Karpas-422 (cell line): ENCODE results near the gene IER5. TPM values are rescaled to one million over a fixed set of nuclear protein-coding genes. Genes with fewer than 3 reads are reported as not detected.
"Not testable (repeated sequence)": the region's sequence is repeated elsewhere in the genome, so short reads cannot be mapped to it uniquely, and the experiment has no call there.

ENCODE experiments used
- DNase-seq: peaks from one replicate; pipeline ENCODE4 v3.0.0-alpha.2; 2015
- H2AFZ ChIP-seq: fragments of 200-600 bp; sonication (generic); 2 replicates; pipeline ENCODE4 v1.6.1; 2014; ENCODE audit warnings: antibody characterized with exemption, low read length, mixed read lengths
- H3K27ac ChIP-seq: fragments of 200-600 bp; sonication (generic); 2 replicates; pipeline ENCODE4 v1.5.1; 2014; ENCODE audit warnings: mild to moderate bottlenecking, low read length, moderate library complexity
- H3K27me3 ChIP-seq: fragments of 200-600 bp; sonication (generic); 2 replicates; pipeline ENCODE4 v1.6.1; 2014; ENCODE audit warnings: low read length, mixed read lengths
- H3K36me3 ChIP-seq: fragments of 200-600 bp; sonication (generic); 2 replicates; pipeline ENCODE4 v1.6.1; 2014; ENCODE audit warnings: low read length, mixed read lengths; ENCODE audit not compliant: insufficient read depth
- H3K4me1 ChIP-seq: fragments of 200-600 bp; sonication (generic); 2 replicates; pipeline ENCODE4 v1.6.1; 2014; ENCODE audit warnings: mild to moderate bottlenecking, low read length, mixed read lengths
- H3K4me2 ChIP-seq: fragments of 200-600 bp; sonication (generic); 2 replicates; pipeline ENCODE4 v1.6.1; 2014; ENCODE audit warnings: low read length, low read depth, mild to moderate bottlenecking; ENCODE audit not compliant: poor library complexity, severe bottlenecking
- H3K4me3 ChIP-seq: fragments of 200-600 bp; sonication (generic); 2 replicates; pipeline ENCODE4 v1.5.1; 2014; ENCODE audit warnings: mild to moderate bottlenecking, antibody characterized with exemption, low read length, mixed read lengths
- H3K79me2 ChIP-seq: fragments of 200-600 bp; sonication (generic); 2 replicates; pipeline ENCODE4 v1.6.1; 2014; ENCODE audit warnings: mild to moderate bottlenecking, low read length, mixed read lengths
- H3K9ac ChIP-seq: fragments of 200-600 bp; sonication (generic); 2 replicates; pipeline ENCODE4 v1.6.0; 2014; ENCODE audit warnings: low read length
- H3K9me2 ChIP-seq: fragments of 200-600 bp; sonication (generic), shearing (Covaris generic); replicated peaks from 2 replicates; pipeline ENCODE4 v1.6.0; 2014; ENCODE audit warnings: mild to moderate bottlenecking, low read length, moderate library complexity; ENCODE audit not compliant: insufficient read depth
- H3K9me3 ChIP-seq: fragments of 300-700, 200-600 bp; sonication (generic); 2 replicates; pipeline ENCODE4 v1.6.1; 2014; ENCODE audit warnings: low read length, mixed read lengths
- H4K20me1 ChIP-seq: fragments of 200-600 bp; sonication (generic); 2 replicates; pipeline ENCODE4 v1.6.1; 2014; ENCODE audit warnings: mild to moderate bottlenecking, antibody characterized with exemption, low read length, low read depth; ENCODE audit not compliant: insufficient read depth
- total RNA-seq: library from RNA; depleted of rRNA; stranded (reverse); fragments of >200 nt; shearing (Covaris generic); gene quantifications from 2 replicates; pipeline ENCODE4 v1.2.3, GENCODE V29; 2014; ENCODE audit warnings: low replicate concordance

The IER5 gene
- total RNA-seq, 1 experiment from 2014 or later = 5.3 TPM

DNA sequence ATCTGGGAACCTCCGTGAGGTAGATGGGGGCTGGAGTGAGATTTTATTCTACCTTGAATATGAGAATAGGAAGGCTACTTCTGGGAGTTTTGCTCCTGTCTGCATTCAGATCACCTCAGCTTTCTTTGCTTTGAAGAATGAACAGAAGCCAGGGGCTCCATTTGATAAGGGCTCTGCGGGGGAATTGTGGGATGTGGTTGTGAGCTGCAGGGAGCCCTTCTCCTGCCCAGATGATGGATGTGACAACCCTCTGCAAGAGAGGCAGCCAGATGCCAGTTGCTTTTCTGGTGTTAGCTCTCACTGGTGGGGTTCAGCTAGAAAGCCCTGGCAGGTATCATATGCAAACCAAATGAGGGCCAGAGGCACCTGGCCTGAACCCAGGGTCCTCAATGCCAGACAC, 21.5 kb downstream of the IER5 start:
- DNase-seq = no peak
- H3K4me3 ChIP-seq = no peak overlapping the region
- H4K20me1 ChIP-seq = no peaks in the 10 kb centered on the region
- H3K36me3 ChIP-seq = no peaks in the 10 kb centered on the region
- no peak overlapping the region for H2AFZ ChIP-seq
- no peak overlapping the region for H3K27ac ChIP-seq
- no peak overlapping the region for H3K9ac ChIP-seq
- H3K9me2 ChIP-seq = no peaks in the 10 kb centered on the region
- H3K4me2 ChIP-seq = no peak overlapping the region
- H3K4me1 ChIP-seq = peaks cover 37% of the 10 kb centered on the region
- H3K27me3 ChIP-seq = no peaks in the 10 kb centered on the region
- no peaks in the 10 kb centered on the region for H3K79me2 ChIP-seq
- no peaks in the 10 kb centered on the region for H3K9me3 ChIP-seq

DNA sequence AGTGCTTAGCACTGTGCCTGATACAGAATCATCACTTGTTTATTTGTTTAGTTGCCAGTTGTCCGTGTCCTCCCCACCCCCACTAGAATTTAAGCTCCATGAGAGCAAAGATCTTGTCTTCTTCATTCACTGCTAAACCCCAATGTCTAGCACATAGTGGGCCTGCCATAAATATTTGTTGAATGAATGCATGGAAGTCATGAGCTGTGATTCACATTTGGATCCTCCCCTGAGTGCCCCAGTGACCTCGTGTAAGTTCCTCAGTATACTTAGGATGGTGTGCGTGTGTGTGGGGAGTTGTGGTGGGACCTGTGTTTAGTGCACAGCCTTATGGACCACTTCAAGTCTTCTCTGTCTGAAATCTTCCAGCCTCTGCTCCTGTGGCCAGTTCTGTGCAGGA, 23.1 kb downstream of the IER5 start:
- no peaks in the 10 kb centered on the region for H3K27me3 ChIP-seq
- H4K20me1 ChIP-seq = no peaks in the 10 kb centered on the region
- H3K79me2 ChIP-seq = no peaks in the 10 kb centered on the region
- no peak overlapping the region for H3K27ac ChIP-seq
- peaks cover 28% of the 10 kb centered on the region for H3K4me1 ChIP-seq
- H2AFZ ChIP-seq = no peak overlapping the region
- no peaks in the 10 kb centered on the region for H3K36me3 ChIP-seq
- no peak overlapping the region for H3K4me3 ChIP-seq
- H3K4me2 ChIP-seq = no peak overlapping the region
- no peaks in the 10 kb centered on the region for H3K9me2 ChIP-seq
- H3K9me3 ChIP-seq = no peaks in the 10 kb centered on the region
- no peak for DNase-seq
- H3K9ac ChIP-seq = no peak overlapping the region

DNA sequence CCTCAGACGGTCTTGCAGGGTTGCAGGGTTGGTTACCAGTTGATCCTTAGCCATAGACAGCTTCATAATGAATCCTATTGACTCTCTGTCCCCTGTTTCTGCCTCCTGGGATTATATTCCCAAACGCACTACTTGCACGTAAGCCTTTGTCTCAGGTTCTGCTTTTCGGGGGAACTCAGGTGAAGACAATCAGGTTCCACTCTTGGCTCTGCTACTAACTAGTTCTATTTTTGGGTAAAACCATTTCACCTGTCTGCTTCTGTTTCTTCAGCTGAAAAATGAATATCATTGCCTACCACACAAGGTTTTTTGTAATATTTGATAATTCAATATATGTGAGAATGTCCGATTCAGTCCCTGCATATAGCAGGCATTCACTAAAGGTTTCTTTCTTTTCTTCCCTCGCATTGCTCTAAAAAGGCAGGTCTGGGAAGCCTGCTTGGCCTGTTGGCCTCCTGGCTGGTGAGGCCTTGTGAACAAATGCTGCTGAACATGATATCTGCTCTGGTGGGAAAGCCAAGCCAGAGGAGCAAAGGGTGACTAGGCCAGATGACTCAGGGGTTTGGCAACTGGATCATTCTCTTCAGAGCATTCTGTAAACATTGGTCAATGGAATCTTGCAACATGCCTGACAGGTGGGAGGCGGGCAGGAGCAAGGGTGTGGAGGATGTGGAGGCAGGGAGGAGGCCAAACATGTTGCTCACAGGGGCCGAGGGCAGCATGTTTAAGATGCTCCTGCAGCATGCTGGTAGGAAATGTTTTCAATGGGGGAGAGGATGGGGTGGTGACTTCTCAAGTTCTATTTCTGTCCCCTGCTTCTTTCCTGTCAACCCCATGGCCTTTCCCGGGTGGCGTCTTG, 23.8 kb downstream of the IER5 start:
- no peak overlapping the region for H3K9ac ChIP-seq

DNA sequence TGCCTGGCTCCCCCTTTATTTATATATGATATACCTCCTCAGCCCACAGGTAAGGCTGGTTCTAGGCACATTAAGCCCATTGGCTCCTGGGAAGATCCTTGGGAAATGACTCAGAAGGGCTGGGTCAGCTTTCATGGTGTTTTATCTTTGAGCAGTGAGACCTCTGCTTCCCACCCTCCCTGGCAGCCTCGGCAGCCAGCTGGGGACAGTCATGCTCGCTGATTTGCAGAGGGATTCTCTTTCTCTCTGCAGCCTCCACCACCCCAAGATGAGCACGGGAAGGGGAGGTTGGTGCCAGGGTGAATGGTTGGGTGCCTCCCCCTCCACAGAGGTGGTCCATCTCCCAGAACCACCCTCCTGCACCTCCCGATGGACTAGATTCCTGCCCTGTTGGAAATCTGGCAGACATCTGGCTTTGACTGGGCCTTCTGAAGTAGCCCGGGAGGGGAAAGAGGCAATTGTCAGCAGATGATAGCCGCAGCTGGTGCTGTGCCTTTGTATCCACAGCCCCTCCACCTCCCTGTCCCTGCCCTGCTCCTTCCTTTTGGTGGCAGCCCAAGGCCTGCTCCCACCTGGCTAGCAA, 24.6 kb downstream of the IER5 start:
- Histone ChIP-seq H3K4me2 (no peak overlapping the region), H3K27ac (no peak overlapping the region), H3K9me2 (no peaks in the 10 kb centered on the region), H2AFZ (no peak overlapping the region), H3K36me3 (no peaks in the 10 kb centered on the region), H4K20me1 (no peaks in the 10 kb centered on the region), H3K9me3 (no peaks in the 10 kb centered on the region), H3K27me3 (no peaks in the 10 kb centered on the region), H3K4me1 (peaks cover 18% of the 10 kb centered on the region), H3K79me2 (no peaks in the 10 kb centered on the region), H3K4me3 (no peak overlapping the region), H3K9ac (no peak overlapping the region)
- DNase-seq = no peak

More for the DNA sequence above, 23.8 kb downstream of the IER5 start:
- no peaks in the 10 kb centered on the region for H4K20me1 ChIP-seq
- no peak for DNase-seq
- H3K36me3 ChIP-seq = no peaks in the 10 kb centered on the region
- no peaks in the 10 kb centered on the region for H3K79me2 ChIP-seq
- no peak overlapping the region for H3K4me3 ChIP-seq
- H3K27ac ChIP-seq = no peak overlapping the region
- H3K4me2 ChIP-seq = no peak overlapping the region
- no peak overlapping the region for H2AFZ ChIP-seq
- H3K4me1 ChIP-seq = peaks cover 21% of the 10 kb centered on the region
- no peaks in the 10 kb centered on the region for H3K9me3 ChIP-seq
- no peaks in the 10 kb centered on the region for H3K27me3 ChIP-seq
- no peaks in the 10 kb centered on the region for H3K9me2 ChIP-seq

DNA sequence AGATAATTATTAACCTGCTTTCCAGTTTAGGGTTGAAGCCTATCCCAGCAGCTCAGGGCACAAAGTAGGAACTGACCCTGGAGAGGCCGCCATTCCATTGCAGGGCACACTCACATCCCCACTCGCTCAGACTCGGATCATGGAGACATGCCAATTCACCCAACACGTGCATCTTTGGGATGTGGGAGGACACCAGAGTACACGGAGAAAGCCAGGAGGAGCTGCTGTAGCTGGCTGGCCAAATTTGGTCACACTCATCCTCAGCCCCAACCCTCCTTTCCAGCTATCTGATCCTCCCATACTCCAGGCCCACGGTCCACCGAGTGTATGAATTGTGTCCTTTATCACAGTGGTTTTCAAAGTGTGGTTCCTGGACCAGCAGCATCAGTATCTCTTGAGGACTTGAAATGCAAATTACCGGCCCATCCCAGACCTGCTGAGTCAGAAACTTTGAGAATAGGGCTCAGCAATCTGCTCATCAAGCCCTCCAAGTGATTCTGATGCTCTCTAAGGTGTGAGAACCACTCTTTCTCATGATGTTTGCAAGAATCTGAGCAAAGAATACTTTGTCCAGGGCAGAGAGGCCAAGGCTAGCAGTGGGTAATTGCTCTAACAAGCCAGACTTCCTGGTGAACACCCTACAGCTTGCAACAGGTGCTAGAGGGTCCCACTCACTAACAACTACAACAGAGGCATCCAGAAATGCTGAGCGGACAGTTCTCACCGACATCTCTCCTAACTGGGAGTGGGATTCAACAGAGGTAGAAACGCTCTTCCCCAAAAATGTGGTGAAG, 26.3 kb downstream of the IER5 start:
- Histone ChIP-seq H3K36me3 (no peaks in the 10 kb centered on the region), H3K4me1 (peaks cover 12% of the 10 kb centered on the region), H4K20me1 (no peaks in the 10 kb centered on the region), H3K9me2 (no peaks in the 10 kb centered on the region), H3K79me2 (no peaks in the 10 kb centered on the region), H3K27me3 (no peaks in the 10 kb centered on the region), H3K27ac (no peak overlapping the region), H3K9ac (no peak overlapping the region), H3K4me2 (no peak overlapping the region), H3K9me3 (no peaks in the 10 kb centered on the region), H2AFZ (no peak overlapping the region), H3K4me3 (no peak overlapping the region)
- no peak for DNase-seq

DNA sequence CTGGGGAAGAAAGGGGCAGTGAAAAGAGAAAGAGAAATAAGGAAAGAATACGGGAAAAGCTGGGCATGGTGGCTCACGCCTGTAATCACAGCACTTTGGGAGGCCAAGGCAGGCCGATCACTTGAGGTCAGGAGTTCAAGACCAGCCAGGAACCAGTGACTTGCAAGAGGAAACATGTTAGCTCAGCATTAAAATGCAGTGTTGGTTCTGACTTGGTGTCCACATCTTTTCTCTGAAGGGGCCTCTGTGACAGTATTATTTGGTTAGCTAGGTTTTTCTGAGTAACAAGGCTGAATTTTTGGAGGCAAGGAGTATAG, 26.8 kb downstream of the IER5 start:
- H2AFZ ChIP-seq = no peak overlapping the region
- H3K4me3 ChIP-seq = no peak overlapping the region
- H3K9ac ChIP-seq = no peak overlapping the region
- H4K20me1 ChIP-seq = no peaks in the 10 kb centered on the region
- H3K36me3 ChIP-seq = no peaks in the 10 kb centered on the region
- DNase-seq = no peak
- no peaks in the 10 kb centered on the region for H3K79me2 ChIP-seq
- no peak overlapping the region for H3K4me2 ChIP-seq
- H3K9me3 ChIP-seq = no peaks in the 10 kb centered on the region
- no peaks in the 10 kb centered on the region for H3K9me2 ChIP-seq
- peaks cover 7% of the 10 kb centered on the region for H3K4me1 ChIP-seq
- H3K27ac ChIP-seq = no peak overlapping the region
- H3K27me3 ChIP-seq = no peaks in the 10 kb centered on the region

DNA sequence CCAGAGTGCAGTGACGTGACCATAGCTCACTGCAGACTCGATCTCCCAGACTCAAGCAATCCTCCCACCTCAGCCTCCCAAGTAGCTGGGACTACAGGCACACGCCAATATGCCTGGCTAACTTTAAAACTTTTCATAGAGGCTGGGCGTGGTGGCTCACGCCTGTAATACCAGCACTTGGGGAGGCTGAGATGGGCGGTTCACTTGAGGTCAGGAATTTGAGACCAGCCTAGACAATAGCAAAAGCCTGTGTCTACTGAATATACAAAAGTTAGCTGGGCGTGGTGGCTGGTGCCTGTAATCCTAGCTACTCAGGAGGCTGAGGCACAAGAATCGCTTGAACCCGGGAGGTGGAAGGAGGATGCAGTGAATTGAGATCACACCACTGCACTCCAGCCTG, 27.5 kb downstream of the IER5 start:
- H3K9me3 ChIP-seq, H4K20me1 ChIP-seq, DNase-seq, H3K4me2 ChIP-seq, H3K4me3 ChIP-seq, H3K79me2 ChIP-seq, H3K27ac ChIP-seq, H3K27me3 ChIP-seq, H2AFZ ChIP-seq, H3K9ac ChIP-seq, H3K36me3 ChIP-seq, H3K4me1 ChIP-seq, H3K9me2 ChIP-seq: not testable (repeated sequence)

DNA sequence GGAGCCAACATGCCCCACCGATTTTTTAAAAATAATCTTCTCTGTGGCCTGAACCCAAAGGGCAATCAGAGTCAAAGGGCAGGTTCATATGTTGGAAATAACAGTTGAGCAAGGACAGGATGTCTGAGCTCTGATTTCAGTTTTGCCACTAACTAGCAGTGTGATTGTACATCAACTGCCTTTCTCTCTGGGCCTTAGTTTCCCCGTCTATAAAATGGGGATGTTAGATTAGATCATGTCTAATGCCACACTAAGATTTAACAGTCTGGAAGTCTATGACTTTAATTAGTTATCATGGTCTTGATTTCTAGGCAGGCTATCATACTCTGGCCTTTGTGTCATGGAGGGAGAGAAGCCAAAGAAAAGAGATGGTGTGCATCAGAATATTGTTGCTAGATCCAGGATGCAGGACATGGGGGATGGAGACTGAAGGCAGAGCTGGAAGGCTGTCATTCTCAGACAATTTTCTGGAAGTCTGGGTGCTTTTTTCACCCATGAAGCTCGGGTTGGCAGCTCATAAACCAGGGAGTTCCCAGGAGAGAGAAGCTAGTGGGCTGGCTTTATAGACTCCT, 28.4 kb downstream of the IER5 start:
- Histone ChIP-seq H3K27ac (no peak overlapping the region), H2AFZ (no peak overlapping the region), H3K4me2 (no peak overlapping the region), H3K4me3 (no peak overlapping the region), H3K9ac (no peak overlapping the region), H4K20me1 (no peaks in the 10 kb centered on the region), H3K27me3 (no peaks in the 10 kb centered on the region), H3K4me1 (peaks cover 5% of the 10 kb centered on the region), H3K9me3 (no peaks in the 10 kb centered on the region), H3K36me3 (no peaks in the 10 kb centered on the region), H3K9me2 (no peaks in the 10 kb centered on the region), H3K79me2 (no peaks in the 10 kb centered on the region)
- no peak for DNase-seq
